GM19395 (cell line): ENCODE data around the gene RAD23B.
"Not testable (repeated sequence)": the region's sequence is repeated elsewhere in the genome, so short reads cannot be mapped to it uniquely, and the experiment has no call there.

Source experiments
- ATAC-seq: cut with Tn5 transposase; IDR thresholded peaks from one replicate; pipeline ENCODE4 v1.9.1; 2021; ENCODE audit warnings: mild to moderate bottlenecking, moderate library complexity; ENCODE audit not compliant: unreplicated experiment

RAD23B gene

DNA sequence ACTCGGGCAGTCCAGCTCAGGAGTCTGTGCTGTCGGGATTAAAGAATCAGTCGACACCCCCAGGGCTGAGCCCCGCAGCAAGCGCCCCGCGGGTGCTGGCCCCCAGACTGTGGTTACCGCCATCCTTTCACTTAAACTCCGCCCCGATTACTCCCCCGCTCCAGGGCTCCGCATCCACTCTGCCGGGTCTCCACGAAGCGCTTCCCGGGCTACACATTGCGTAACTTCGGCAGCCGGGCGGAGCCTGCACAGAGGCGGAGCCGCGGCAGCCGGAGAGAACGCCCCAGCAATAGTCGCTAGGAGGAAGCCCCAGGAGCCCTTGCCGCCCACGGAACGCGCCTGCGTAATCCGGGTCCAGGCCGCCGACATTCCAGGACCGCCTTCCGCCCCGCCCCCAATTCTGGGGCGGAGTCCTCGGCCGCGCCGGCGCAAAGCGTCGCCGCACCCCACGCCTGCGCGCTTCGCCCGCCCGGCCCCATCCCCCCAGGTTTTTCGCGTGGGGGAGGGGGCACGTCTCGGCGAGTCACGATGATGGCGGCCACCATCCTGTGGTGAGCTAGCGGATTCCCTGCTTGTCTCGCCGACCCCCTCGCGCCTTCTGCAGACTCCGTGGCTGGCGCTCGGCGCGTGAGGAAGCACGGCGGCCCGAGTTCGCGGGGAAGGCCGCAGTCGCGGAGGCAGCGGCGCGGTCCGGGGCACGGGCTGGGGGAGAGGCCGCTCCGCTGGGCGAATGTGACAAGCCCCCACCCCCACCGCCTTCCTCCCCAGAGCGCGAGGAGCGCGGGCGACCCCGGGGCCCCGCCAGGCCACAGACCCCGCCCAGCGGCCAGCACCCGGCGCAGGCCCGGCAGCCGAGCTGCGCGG, at the start of gene RAD23B:
TSS of gene RAD23B (plus strand) at position 521 of the 864 bp plus-strand sequence. CDS start 351 bp downstream, outside the sequence.
- peak; percentile 86 for ATAC-seq

- no peak for ATAC-seq
Measured at GRCh38 chr9:107235765-107236442, 47.2 kb upstream of the RAD23B start.

GRCh38 chr9:107237873-107238272, 45.2 kb upstream of the RAD23B start:
- ATAC-seq: no peak

GRCh38 chr9:107239474-107239873, 43.6 kb upstream of the RAD23B start:
- no peak for ATAC-seq

GRCh38 chr9:107240260-107240659, 42.8 kb upstream of the RAD23B start:
- ATAC-seq: no peak

DNA sequence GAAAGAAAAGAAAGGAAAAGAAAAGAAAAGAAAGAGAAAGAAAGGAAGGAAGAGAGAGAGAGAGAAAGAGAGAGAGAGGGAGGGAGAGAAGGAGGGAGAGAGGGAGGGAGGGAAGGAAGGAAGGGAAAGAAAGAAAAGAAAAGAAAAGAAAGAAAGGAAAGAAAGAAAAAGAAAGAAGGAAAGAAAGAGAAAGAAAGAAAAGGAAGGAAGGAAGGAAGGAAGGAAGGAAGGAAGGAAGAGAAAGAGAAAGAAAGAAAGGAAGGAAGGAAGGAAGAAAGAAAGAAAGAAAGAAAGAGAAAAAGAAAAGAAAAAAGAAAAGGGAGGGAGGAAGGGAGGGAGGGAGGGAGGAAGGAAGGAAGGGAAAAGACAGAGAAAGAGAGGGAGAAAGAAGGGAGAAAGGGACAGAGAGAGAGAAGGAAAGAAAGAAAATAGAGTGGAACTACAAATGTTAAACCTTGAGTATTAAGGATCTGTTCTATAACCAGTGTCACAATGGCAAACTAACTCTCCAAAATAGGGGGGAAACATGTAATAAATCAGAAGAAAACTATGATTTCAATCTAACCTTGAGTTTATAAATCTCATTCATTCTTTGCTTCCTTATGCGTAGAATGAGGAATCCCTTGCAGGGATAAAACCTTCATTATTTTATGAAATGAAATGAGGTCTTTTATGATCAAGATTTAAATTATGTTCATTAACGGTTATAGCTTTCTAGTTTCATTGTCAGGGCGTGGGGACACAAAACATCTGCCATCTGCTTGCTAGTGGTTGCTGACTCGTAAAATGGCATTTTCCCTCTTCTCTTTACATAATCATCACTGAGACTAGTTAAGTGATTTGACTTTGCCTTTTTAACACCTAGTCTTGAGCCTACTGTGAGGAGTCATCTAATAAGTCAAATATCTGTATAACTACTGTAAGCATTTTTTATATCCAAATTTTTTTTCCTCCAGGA, 40.7 kb upstream of the RAD23B start:
- no peak for ATAC-seq

DNA sequence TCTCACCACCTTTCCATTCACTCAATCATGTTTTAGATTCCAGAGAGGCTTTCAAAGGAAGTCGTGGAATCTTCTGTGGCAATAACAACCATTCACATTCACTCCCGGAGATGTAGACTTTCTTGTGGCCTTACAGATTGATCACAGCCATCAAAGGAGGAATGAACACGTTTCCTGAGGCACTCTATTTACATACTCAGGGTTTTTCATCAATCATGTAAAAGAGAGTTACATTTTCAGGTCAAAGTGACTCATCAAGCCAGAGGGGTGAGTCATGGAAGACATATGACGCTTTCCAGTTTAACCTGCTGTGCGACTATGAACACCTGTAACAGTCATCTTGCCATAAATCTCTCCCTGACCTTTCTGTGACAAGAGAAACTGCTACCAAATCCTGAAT, 39.3 kb upstream of the RAD23B start:
- peak; percentile 81 for ATAC-seq

- no peak for ATAC-seq
Measured at GRCh38 chr9:107246259-107247254, 36.5 kb upstream of the RAD23B start.

GRCh38 chr9:107248714-107249113, 34.4 kb upstream of the RAD23B start:
- ATAC-seq: no peak

- no peak for ATAC-seq
Measured at GRCh38 chr9:107249131-107249533, 33.9 kb upstream of the RAD23B start.

GRCh38 chr9:107249665-107250285, 33.3 kb upstream of the RAD23B start:
- no peak for ATAC-seq

GRCh38 chr9:107251756-107252322, 31.2 kb upstream of the RAD23B start:
- ATAC-seq: no peak

GRCh38 chr9:107258919-107259318, 24.2 kb upstream of the RAD23B start:
- ATAC-seq: no peak

GRCh38 chr9:107259751-107260313, 23.2 kb upstream of the RAD23B start:
- ATAC-seq: not testable (repeated sequence)

- ATAC-seq: peak; percentile 100
Measured at GRCh38 chr9:107260437-107261081, 22.5 kb upstream of the RAD23B start.

DNA sequence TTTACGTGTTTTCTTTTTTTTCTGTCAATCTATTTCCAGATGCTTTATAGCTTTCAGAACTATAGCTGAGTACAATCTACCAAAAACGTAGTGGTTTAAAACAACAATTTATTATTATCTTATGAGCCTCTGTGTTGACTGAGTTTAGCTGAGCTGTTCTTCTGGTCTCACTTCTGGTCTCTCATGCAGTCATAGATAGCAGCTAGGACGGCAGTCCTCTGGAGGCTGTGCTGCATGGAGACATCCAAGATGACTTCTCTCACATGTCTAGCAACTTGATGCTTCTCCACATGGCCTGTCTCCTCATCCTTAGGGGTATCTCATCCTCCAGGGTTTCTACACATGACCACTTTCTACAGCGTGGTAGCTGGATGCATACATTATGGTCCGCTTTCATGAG, 22.0 kb upstream of the RAD23B start:
- ATAC-seq: no peak

GRCh38 chr9:107263289-107263688, 19.8 kb upstream of the RAD23B start:
- ATAC-seq: no peak
